ENCODE results near the gene STAP1.
A peak's percentile ranks its signal among the peaks of the same experiment; 100 is the strongest.
"Not testable (repeated sequence)": the region's sequence is repeated elsewhere in the genome, so short reads cannot be mapped to it uniquely, and the experiment has no call there.

The STAP1 gene, protein sequence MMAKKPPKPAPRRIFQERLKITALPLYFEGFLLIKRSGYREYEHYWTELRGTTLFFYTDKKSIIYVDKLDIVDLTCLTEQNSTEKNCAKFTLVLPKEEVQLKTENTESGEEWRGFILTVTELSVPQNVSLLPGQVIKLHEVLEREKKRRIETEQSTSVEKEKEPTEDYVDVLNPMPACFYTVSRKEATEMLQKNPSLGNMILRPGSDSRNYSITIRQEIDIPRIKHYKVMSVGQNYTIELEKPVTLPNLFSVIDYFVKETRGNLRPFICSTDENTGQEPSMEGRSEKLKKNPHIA

DNA sequence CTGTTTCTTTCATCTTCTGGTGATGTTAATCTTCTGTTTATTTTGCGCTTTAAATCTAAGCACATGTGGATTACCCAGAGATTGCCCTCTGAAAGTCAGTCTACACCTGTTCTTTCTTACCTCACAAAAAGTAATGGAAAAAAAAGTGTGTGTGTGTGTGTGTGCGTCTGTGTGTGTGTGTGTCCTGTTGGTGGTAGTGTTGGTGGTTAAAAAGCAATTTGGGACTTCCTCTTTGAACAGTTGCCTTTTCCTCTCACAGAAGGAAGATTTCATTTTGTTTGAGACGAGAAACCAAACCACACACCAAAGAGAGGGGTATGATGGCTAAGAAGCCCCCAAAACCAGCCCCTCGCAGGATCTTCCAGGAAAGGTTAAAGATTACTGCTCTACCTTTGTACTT is at the start of gene STAP1:
Gene STAP1, plus strand, starts transcription at position 235 of the 400 bp plus-strand sequence. Its CDS starts 83 bp downstream, at position 318.
- DNase-seq (ENCODE audit: low spot score in 2 of 2), result no peak
- no peaks in the 10 kb centered on the region for H3K27me3 ChIP-seq (ENCODE audit: low read depth)
- in situ Hi-C loops (cut with MboI; ENCODE audit: low sequenced_read_pairs), result no loop called here
- H3K4me1 ChIP-seq, result peaks cover 10% of the 10 kb centered on the region
- no peaks in the 10 kb centered on the region for H3K36me3 ChIP-seq (replicated peaks)
- no peaks in the 10 kb centered on the region for H3K9me3 ChIP-seq
- H3K4me3 ChIP-seq, result no peak within 1 kb of the TSS

DNA sequence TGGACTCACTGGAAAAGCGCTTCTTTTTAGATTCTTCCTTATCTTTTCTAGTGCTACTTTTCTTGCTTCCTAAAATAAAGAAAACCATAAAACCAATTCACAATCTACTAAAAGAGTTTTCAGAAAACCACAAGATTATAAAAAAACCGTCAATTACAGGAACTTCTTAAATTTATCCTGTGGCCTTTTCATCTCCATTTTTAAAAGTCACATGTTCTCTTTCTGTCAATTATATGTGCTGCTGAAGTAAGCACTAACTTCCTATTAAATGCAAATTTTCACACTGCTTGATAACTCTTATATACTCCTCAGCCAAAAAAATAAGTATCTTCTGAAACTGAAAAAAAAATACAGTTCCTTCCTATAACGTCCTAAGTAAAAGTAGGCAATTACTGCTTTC is 46.0 kb upstream of the STAP1 start:
- in situ Hi-C loops (cut with MboI; ENCODE audit: low sequenced_read_pairs), result no loop called here
- H3K4me1 ChIP-seq, result no peaks in the 10 kb centered on the region
- no peaks in the 10 kb centered on the region for H3K9me3 ChIP-seq
- no peak for DNase-seq (ENCODE audit: low spot score in 2 of 2)
- H3K36me3 ChIP-seq (replicated peaks), result peaks cover 23% of the 10 kb centered on the region
- H3K4me3 ChIP-seq, result no peak overlapping the region
- no peaks in the 10 kb centered on the region for H3K27me3 ChIP-seq (ENCODE audit: low read depth)

GRCh38 chr4:67520141-67520540 is 38.4 kb upstream of the STAP1 start:
- Histone ChIP-seq H3K36me3 (replicated peaks) (peaks cover 17% of the 10 kb centered on the region), H3K4me3 (no peak overlapping the region), H3K4me1 (no peaks in the 10 kb centered on the region), H3K27me3 (ENCODE audit: low read depth) (no peaks in the 10 kb centered on the region), H3K9me3 (no peaks in the 10 kb centered on the region)
- in situ Hi-C loops (cut with MboI; ENCODE audit: low sequenced_read_pairs), result no loop called here
- DNase-seq (ENCODE audit: low spot score in 2 of 2), result no peak

- H3K36me3 ChIP-seq (replicated peaks), result peaks cover 11% of the 10 kb centered on the region
- no peak for DNase-seq (ENCODE audit: low spot score in 2 of 2)
- H3K4me1 ChIP-seq, result no peaks in the 10 kb centered on the region
- H3K4me3 ChIP-seq, result no peak overlapping the region
- no peaks in the 10 kb centered on the region for H3K9me3 ChIP-seq
- no peaks in the 10 kb centered on the region for H3K27me3 ChIP-seq (ENCODE audit: low read depth)
- in situ Hi-C loops (cut with MboI; ENCODE audit: low sequenced_read_pairs), result no loop called here
These were observed 37.0 kb upstream of the STAP1 start for GRCh38 chr4:67521506-67521905.

DNA sequence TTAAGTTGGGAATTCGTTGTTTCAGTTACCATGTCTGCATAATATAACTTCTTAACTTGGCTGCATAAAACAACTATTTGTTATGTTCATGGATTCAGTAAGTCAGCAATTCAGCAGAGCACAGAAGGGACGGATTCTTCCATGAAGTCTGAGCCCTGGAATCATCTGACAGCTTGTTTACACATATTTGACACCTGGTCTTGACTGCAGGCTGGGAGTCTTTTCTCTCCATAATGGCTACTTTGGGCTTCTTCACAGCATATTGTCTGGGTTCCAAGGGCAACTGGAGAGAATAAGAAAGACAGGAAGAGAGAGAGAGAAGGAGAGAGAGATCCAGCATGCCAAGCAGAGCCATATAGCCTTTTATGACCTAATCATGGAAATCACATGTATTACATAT is 36.3 kb upstream of the STAP1 start:
- in situ Hi-C loops (cut with MboI; ENCODE audit: low sequenced_read_pairs), result no loop called here
- Histone ChIP-seq H3K4me3 (no peak overlapping the region), H3K9me3 (no peaks in the 10 kb centered on the region), H3K36me3 (replicated peaks) (peaks cover 11% of the 10 kb centered on the region), H3K27me3 (ENCODE audit: low read depth) (no peaks in the 10 kb centered on the region), H3K4me1 (no peaks in the 10 kb centered on the region)
- DNase-seq (ENCODE audit: low spot score in 2 of 2), result no peak

DNA sequence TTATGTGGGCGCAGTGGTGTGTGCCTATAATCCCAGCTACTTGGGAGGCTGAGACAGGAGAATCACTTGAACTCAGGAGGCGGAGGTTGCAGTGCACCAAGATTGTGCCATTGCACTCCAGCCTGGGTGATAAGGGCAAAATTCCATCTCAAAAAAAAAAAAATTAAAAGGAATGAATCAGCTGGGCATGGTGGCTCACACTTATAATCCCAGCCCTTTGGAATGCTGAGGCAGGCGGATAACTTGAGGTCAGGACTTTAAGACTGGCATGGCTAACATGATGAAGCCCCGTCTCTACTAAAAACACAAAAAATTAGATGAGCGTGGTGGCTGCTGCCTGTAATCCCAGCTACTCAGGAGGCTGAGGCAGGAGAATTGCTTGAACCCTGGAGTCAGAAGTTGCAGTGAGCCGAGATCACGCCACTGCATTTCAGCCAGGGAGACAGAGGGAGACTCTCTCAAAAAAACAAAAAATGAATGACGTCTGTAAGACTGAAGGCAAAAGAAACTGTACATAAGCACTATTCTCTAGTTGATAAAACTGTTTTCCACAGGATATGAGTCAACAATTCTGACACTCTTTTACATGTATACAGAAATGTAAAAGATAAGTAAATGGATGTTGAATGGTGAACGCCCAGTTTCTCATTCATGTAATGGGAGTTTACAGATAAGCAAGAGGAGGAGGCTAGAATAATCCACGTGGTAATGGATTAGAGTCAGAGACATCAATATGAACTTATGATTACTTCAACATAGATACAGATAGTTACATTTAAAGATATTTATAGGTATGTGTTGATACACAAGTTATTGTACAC is 35.5 kb upstream of the STAP1 start:
- Histone ChIP-seq H3K27me3 (ENCODE audit: low read depth) (no peaks in the 10 kb centered on the region), H3K4me1 (no peaks in the 10 kb centered on the region), H3K4me3 (no peak overlapping the region), H3K9me3 (no peaks in the 10 kb centered on the region), H3K36me3 (replicated peaks) (peaks cover 7% of the 10 kb centered on the region)
- in situ Hi-C loops (cut with MboI; ENCODE audit: low sequenced_read_pairs), result no loop called here
- no peak for DNase-seq (ENCODE audit: low spot score in 2 of 2)

- H3K27me3 ChIP-seq (ENCODE audit: low read depth); H3K9me3 ChIP-seq; in situ Hi-C loops (cut with MboI; ENCODE audit: low sequenced_read_pairs); H3K4me3 ChIP-seq; H3K4me1 ChIP-seq; DNase-seq (ENCODE audit: low spot score in 2 of 2); H3K36me3 ChIP-seq (replicated peaks): not testable (repeated sequence)
These were observed 34.4 kb upstream of the STAP1 start for GRCh38 chr4:67524140-67524539.

DNA sequence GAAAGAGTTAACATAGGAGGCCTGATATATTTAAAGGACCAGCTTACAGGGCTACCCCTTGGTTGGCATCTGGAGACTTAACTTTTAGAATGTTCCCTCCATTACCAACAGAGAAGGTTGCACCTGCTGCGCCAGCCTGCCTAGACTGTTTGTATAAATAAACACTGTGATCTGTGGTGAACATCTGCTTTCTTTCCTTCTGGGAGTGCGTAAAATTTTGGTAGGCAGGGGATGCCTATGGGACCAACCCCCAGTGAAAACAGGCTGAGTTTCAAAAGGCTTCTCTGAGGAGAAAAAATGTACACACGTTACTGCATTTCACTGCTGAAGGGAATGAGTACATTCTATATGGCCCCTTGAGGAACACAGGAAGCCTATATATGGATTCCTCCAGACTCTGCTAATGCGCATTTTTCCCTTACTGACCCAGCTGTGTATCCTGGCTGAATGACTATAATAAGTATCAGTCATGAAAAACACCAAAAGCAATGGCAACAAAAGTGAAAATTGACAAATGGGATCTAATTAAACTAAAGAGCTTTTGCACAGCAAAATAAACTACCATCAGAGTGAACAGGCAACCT is 27.1 kb upstream of the STAP1 start:
- peak in 1 of 2 experiments; percentile 9 for DNase-seq (ENCODE audit: low spot score in 2 of 2)
- peaks cover 36% of the 10 kb centered on the region for H3K36me3 ChIP-seq (replicated peaks)
- in situ Hi-C loops (cut with MboI; ENCODE audit: low sequenced_read_pairs), result no loop called here
- no peak overlapping the region for H3K4me3 ChIP-seq
- H3K4me1 ChIP-seq, result no peaks in the 10 kb centered on the region
- no peaks in the 10 kb centered on the region for H3K27me3 ChIP-seq (ENCODE audit: low read depth)
- H3K9me3 ChIP-seq, result no peaks in the 10 kb centered on the region

GRCh38 chr4:67532397-67532796 is 26.1 kb upstream of the STAP1 start:
- H3K4me1 ChIP-seq; H3K27me3 ChIP-seq (ENCODE audit: low read depth); H3K9me3 ChIP-seq; H3K4me3 ChIP-seq; DNase-seq (ENCODE audit: low spot score in 2 of 2); in situ Hi-C loops (cut with MboI; ENCODE audit: low sequenced_read_pairs): not testable (repeated sequence)
- H3K36me3 ChIP-seq (replicated peaks), result peaks cover 41% of the 10 kb centered on the region

- no peak for DNase-seq (ENCODE audit: low spot score in 2 of 2)
- no peaks in the 10 kb centered on the region for H3K27me3 ChIP-seq (ENCODE audit: low read depth)
- peaks cover 47% of the 10 kb centered on the region for H3K36me3 ChIP-seq (replicated peaks)
- H3K4me3 ChIP-seq, result no peak overlapping the region
- H3K9me3 ChIP-seq, result no peaks in the 10 kb centered on the region
- H3K4me1 ChIP-seq, result no peaks in the 10 kb centered on the region
- in situ Hi-C loops (cut with MboI; ENCODE audit: low sequenced_read_pairs), result no loop called here
These were observed 25.4 kb upstream of the STAP1 start for GRCh38 chr4:67533112-67533511.

GRCh38 chr4:67535280-67535840 is 23.2 kb upstream of the STAP1 start:
- peaks cover 54% of the 10 kb centered on the region for H3K36me3 ChIP-seq (replicated peaks)
- no peak for DNase-seq (ENCODE audit: low spot score in 2 of 2)
- H3K4me3 ChIP-seq, result no peak overlapping the region
- H3K27me3 ChIP-seq (ENCODE audit: low read depth), result no peaks in the 10 kb centered on the region
- no peaks in the 10 kb centered on the region for H3K9me3 ChIP-seq
- no peaks in the 10 kb centered on the region for H3K4me1 ChIP-seq
- in situ Hi-C loops (cut with MboI; ENCODE audit: low sequenced_read_pairs), result no loop called here

- no peaks in the 10 kb centered on the region for H3K9me3 ChIP-seq
- in situ Hi-C loops (cut with MboI; ENCODE audit: low sequenced_read_pairs), result no loop called here
These were observed 18.7 kb upstream of the STAP1 start for GRCh38 chr4:67539830-67540229.

GRCh38 chr4:67542076-67542475 is 16.5 kb upstream of the STAP1 start:
- Histone ChIP-seq H3K27me3 (ENCODE audit: low read depth) (no peaks in the 10 kb centered on the region), H3K9me3 (no peaks in the 10 kb centered on the region), H3K4me1 (peaks cover 4% of the 10 kb centered on the region), H3K36me3 (replicated peaks) (peaks cover 34% of the 10 kb centered on the region), H3K4me3 (no peak overlapping the region)
- no peak for DNase-seq (ENCODE audit: low spot score in 2 of 2)
- in situ Hi-C loops (cut with MboI; ENCODE audit: low sequenced_read_pairs), result no loop called here

More at GRCh38 chr4:67539830-67540229, 18.7 kb upstream of the STAP1 start:
- Histone ChIP-seq H3K4me1 (peaks cover 4% of the 10 kb centered on the region), H3K27me3 (ENCODE audit: low read depth) (no peaks in the 10 kb centered on the region), H3K36me3 (replicated peaks) (peaks cover 37% of the 10 kb centered on the region), H3K4me3 (no peak overlapping the region)
- DNase-seq (ENCODE audit: low spot score in 2 of 2), result no peak

Data from HAP-1 (cell line).